GM18511 (cell line): ENCODE results near the gene DDX55.
"Not testable (repeated sequence)": the region's sequence is repeated elsewhere in the genome, so short reads cannot be mapped to it uniquely, and the experiment has no call there.

Experiments used
- ATAC-seq: cut with Tn5 transposase; IDR thresholded peaks from one replicate; pipeline ENCODE4 v1.9.1; 2021; ENCODE audit warnings: mild to moderate bottlenecking, moderate library complexity; ENCODE audit not compliant: unreplicated experiment

DDX55 gene

GRCh38 chr12:123601602-123602489 lies at the start of gene DDX55:
DDX55 (plus strand) TSS chr12:123602099; CDS start chr12:123602149, 50 bp downstream.
- peak; percentile 90 for ATAC-seq

- ATAC-seq: not testable (repeated sequence)
Observed at GRCh38 chr12:123554136-123554535, 47.8 kb upstream of the DDX55 start.

GRCh38 chr12:123554843-123555242 lies 47.1 kb upstream of the DDX55 start:
- ATAC-seq: not testable (repeated sequence)

GRCh38 chr12:123558487-123558886 lies 43.4 kb upstream of the DDX55 start:
- not testable (repeated sequence) for ATAC-seq

- no peak for ATAC-seq
Observed at GRCh38 chr12:123559468-123559867, 42.4 kb upstream of the DDX55 start.

- no peak for ATAC-seq
Observed at GRCh38 chr12:123571343-123571813, 30.5 kb upstream of the DDX55 start.

- ATAC-seq: no peak
Observed at GRCh38 chr12:123572391-123572790, 29.5 kb upstream of the DDX55 start.

GRCh38 chr12:123573870-123574269 lies 28.0 kb upstream of the DDX55 start:
- ATAC-seq: no peak

- no peak for ATAC-seq
Observed at GRCh38 chr12:123576611-123577010, 25.3 kb upstream of the DDX55 start.

GRCh38 chr12:123578243-123578642 lies 23.7 kb upstream of the DDX55 start:
- ATAC-seq: no peak

GRCh38 chr12:123578829-123579228 lies 23.1 kb upstream of the DDX55 start:
- ATAC-seq: not testable (repeated sequence)

- ATAC-seq: no peak
Observed at GRCh38 chr12:123580772-123581171, 21.1 kb upstream of the DDX55 start.

- no peak for ATAC-seq
Observed at GRCh38 chr12:123591702-123592481, 10.0 kb upstream of the DDX55 start.

GRCh38 chr12:123595729-123596128 lies 6.2 kb upstream of the DDX55 start:
- no peak for ATAC-seq

- no peak for ATAC-seq
Observed at GRCh38 chr12:123597100-123597499, 4.8 kb upstream of the DDX55 start.

GRCh38 chr12:123598522-123598921 lies 3.4 kb upstream of the DDX55 start:
- no peak for ATAC-seq

GRCh38 chr12:123599310-123599709 lies 2.6 kb upstream of the DDX55 start:
- ATAC-seq: no peak

GRCh38 chr12:123599721-123600120 lies 2.2 kb upstream of the DDX55 start:
- no peak for ATAC-seq

- ATAC-seq: no peak
Observed at GRCh38 chr12:123602651-123603195, 824 bp downstream of the DDX55 start.

- not testable (repeated sequence) for ATAC-seq
Observed at GRCh38 chr12:123603495-123603894, 1.6 kb downstream of the DDX55 start.

- ATAC-seq: no peak
Observed at GRCh38 chr12:123607756-123608155, 5.9 kb downstream of the DDX55 start.
